NCI-H2081 (cell line): Measurements from ENCODE around the gene LRTM2.

Experiments
- DNase-seq, 2 experiments: peaks; one replicate each; lab custom pipeline; 2025; lab: John Stamatoyannopoulos, UW

LRTM2 gene

DNA sequence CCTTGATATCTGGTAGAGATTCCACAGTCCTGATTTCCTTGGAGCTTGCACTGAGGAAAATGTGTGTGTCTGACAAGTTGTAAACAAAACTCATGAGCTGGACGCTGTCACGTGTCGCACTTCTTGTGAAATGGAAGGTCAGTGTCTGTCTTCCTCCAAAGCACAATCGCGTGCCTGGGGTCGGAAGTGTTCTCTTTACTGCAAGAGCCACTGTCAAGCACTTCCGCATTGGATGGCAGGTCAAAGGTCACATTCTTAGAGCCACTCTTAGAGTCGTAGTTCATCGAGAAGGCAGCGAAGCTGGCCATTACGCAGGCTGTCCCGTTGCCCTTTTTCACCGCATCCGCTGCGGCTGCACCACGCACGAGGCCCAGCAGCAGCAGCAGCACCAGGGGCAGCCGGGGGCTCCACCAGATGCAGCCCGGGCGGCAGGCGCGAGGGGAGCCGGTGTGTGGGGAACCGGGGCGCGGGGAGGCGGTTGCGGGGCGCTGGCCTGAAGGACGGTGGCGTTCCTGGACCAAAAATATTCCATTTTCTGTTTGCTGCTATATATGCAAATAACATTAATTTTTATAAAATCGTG lies 45.0 kb downstream of the LRTM2 start:
- no peak for DNase-seq

DNA sequence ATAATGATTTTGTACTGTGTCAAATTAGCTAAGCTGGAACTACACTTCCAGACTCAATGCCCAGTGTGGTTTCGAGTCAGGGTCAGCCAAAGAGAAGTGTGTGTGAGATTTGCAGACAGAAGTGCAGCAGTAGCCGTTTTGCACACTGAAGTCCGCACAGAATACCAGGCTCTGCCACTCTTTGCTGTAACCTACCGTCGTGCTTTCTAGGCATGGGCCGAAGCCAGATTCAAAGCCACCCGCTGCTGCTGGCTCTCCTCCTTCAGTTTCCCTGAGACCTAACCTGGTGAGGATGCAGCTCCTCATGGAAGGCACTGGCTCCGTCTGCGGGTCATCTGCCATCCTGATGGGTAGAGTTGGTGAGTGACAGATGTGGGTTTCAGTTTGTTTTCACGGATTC lies 48.8 kb downstream of the LRTM2 start:
- DNase-seq = no peak

DNA sequence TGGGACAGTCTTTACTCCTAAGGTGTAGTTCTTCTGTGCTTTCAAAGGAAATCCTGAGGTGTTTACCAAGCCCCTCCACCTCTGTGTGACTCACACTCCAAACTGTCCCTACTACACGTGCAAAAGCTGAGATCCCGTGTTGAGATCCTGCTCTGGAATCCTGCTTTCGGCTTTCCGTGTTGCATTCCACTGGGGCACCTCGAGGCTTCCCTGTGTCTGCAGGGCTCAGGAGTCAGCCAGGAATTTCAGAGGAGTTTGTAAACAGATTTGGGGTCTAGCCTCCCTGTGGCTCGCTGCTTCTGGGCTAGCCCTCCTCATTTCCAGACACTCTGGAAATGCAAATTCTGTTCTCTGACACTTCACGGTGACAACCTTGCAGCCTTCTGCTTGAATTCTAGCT lies 49.7 kb downstream of the LRTM2 start:
- no peak for DNase-seq

DNA sequence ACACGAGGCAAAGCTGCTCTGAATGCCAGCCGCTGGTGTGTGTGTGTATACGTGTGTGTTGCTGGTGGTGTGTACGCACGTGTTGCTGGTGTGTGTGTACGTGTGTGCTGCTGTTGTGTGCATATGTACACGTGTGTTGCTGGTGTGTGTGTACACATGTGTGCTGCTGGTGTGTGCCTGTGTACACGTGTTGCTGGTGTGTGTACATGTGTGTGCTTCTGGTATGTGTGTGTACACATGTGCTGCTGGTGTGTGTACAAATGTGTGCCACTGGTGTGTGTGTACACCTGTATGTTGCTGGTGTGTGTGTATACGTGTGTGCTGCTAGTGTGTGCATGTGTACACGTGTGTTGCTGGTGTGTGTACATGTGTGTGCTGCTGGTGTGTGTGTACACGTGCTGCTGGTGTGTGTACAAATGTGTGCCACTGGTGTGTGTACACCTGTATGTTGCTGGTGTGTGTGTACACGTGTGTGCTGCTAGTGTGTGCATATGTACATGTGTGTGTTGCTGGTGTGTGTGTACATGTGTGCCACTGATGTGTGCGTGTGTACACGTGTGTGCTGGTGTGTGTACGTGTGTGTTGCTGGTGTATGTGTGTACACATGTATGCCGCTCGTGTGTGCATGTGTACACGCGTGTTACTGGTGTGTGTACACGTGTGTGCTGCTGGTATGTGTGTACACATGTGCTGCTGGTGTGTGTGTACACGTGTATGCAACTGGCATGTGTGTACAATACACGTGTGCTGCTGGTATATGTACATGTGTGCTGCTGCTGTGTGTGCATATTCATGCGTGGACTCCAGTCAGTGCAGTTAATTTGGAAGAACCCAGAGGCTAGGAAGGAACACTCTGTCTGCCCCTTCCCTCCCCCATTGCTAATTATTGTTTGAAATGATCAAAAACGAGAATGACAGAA lies 50.9 kb downstream of the LRTM2 start:
- DNase-seq = no peak

DNA sequence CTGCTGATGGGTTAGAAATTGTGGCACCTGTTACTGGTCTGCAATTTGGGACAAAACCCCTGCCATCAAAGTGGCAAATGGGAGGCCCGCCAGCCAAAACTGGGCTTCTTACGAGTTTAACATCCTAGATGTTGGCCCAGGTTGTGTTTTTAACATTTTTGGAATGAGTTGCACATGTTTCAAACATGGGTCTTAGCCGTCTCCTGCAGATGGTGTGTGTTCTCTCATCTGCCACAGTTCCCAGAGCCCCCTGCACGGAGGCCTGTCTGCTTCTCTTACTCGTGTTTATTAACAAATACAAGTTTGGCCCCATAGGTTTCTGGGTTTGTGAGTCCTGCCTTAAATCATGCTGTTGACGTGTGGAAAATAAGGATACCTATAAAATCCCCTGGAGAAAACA lies 51.6 kb downstream of the LRTM2 start:
- DNase-seq = no peak

DNA sequence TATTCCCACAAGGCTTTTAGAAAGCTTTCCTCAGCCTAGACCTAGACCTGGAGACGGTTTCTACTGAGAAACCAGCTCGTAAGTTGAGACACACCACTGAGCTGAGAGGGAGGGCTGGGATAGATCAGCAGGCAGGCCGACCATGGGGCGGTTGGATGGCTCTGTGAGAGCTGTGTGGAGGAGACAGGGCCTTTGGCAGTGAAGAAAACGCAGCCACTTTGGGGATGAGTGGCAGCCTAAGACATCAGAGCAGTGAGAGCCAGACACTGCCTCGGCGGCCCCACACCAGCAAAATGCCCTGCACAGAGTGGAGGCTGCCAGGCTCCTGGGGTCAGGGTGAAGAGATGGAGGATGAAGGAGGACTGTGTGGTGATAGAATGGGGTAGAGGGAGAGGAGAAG lies 52.1 kb downstream of the LRTM2 start:
- no peak for DNase-seq

DNA sequence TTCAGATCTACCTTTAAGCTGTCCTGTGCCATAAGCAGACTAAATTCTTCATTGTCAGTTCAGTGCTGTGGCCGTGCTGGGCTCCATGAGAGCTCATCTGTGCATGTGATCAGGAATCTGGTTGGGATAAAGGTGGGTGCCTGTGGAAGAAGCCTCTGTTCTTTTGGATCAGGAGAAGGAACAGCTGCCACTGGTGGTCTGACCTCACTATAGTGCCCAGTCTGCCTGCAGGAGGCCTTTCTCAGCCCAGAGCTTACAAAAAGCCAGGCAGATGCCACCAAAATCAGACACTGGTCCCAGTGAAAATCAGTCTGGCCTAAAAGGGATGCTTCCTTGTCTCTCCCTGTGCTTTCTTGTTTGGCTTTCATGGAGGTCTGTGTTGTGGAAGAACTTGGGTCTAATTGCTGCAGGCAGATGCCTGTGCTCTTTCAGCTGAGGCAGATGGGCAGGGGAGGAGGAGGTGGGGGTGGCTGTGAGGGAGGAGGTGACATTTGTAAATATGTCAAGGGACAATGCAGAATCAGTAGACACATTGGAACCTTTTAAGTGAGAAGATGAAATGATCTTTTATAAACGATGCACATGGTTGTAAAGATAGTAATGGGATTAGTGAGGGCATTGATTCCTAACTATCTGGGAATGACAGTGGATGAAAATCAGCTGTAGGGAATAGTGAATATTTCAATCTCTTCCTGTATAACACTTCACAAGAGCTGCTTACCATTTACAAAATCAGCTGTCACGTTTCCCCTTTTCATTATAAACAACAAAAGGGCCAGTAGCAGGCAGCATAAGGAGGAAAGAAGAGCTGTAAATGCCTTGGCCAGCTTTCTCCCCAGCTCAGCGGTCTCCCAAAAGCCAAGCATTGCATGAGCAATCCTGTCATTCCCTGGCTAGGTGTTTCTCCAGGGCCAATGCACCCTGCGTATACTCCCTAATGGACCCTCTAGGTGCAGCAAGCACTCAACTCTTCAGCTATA lies 53.5 kb downstream of the LRTM2 start:
- DNase-seq = no peak

DNA sequence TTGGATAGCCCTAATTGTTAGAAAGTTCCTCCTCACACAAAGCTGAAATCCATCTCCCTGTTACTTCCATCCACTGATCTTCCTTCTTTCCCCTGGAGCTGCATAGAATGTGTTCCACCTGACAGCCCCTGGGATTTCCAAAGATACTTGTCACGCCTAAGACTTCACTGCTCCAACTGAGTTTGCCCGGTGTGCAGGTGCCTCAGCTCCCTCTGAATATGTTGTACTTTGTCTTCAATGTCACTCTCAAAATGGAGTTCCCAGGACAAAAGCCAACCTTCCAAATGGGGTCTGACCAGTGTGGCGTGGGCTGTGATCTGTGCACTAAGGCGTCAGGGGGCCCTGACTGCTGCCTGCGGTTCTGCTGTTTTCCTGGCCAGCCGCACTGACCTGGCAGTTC lies 55.2 kb downstream of the LRTM2 start:
- no peak for DNase-seq

DNA sequence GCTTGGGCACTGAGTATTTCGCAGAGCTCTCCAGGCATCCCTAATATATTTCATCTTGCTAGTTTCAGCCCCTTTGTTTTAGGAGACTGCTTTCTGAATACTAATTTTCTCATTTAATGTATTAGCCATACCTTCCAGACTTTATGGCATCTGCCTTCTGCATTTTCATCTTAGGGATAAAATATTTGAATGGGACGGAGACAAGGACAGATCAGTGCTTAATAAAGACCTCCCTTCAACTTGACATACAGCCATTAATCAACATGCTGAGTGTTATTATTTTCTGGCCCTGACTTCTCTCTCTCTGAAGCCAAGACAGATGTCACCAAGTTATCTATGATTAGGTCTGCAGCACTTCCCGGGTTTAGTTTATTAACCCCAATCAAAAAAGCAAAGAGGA lies 55.7 kb downstream of the LRTM2 start:
- DNase-seq = no peak

DNA sequence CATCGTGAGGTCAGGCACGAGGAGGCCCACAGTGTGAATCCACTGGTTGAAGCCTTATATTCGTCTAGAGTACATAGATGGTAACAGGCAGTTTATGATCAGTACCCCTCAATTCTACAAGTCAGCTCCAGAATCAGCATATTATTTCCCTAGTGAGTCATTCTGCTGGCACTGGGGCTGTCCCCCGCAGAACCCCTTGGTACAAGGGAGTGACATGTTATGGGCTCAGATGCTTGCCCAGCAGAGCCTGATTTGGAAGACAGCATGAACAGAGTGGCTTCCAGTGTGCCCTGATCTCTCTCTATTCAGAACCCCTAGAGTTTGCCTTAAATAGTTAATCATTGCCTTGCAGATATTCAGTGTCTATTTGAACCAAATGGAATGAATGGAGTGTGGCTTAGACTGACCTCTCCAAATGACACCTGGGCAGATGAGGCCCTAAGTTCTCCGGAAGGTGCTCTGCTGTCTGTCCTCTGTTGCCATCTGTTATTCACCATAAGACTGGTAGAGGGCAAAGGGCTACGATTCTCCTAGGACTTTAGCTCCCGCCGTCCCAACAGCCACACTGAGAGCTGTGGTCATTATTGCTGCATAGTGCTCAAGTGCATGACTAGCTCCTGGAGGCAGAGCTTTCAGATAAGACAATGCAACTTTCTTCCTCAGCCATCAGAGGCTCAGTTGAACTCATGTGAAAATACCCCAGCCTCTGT lies 57.0 kb downstream of the LRTM2 start:
- DNase-seq = no peak

DNA sequence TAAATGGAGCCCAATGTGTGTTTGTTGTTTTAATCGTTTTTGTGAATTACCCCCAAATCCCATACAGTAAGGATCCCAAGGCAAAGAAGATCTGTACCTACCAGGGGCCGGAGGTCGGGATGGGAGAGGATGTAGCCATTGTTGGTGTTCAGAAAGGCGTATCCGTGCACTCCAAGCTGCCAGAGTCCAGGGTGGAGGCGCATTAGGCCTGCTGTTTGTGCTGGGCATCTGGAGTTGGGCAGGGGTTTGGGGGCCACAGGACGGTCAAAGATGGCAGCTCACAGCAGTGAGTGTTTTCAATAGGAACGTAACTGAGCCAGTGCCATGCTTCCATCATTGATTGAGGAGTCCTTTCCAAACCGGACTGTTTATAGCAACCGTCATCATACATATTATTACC lies 57.8 kb downstream of the LRTM2 start:
- no peak for DNase-seq

DNA sequence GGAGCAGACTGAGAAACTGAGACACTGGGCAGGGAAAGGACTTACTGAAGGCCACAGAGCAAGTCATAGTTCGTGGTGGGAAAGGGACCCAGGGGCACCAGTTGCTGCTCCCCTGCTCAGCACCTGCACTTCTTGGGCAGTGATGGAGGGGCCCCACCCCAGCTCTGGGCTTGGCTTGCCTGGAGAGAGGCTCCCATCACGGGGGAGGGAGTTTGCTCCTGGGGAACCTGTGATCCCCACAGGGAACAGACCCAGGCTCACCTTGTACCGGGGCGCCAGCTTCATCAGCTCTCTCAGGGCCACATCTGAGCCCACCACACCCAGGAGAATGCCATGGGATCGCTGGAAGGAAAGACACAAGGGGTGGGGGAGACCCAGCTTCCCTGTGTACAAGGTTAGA lies 58.3 kb downstream of the LRTM2 start:
- no peak for DNase-seq

DNA sequence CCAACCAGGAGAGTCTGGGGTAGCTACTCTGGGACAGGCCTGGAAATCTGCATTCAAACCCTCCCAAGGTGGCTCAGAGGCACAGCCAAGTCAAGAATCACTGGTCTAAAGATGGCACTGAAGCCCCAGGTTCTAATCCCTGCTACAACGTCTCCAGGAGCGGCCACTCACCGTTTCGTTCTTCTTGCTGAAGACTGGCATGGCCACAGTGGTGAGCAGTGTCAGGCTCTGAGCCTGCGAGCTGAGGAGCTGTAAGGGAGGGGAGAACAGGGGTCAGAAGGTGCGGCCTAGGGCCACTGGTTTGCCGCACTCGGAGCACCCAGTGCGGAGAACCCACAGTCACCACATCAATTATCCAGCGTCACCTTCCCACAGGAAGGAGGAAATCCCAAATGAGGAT lies 59.3 kb downstream of the LRTM2 start:
- DNase-seq = no peak

DNA sequence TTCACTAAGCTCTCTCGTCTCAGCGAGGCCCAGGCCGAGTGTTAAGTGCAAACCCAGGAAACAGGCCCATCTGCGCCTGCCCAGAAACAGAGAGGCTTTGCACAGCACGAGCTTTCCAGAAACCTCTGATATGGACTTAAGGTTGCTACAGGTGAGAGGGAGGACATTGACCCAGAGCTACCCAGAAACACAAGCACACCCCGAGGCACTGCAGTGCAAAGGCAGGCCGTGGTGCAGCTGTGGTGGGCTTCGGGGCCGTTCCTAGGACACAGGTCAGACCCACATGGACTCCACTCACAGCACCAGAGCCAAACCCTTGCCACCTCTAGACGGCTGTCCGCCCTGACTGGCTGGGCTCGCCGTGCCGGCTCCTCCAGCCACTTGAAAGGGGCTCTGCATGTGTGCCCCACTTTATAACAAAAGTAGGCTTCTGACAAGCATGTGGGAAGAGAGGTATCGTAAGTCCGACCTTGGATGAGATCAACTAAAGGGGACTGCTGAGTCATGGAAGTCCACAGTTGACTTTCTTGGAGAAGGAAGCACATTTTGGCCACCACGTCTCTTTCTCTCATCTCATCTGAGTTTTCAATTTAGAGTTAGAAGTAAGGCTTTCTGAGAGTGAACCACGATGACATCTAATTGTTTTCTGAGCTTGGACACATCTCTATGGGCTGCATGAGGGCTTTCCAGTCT lies 59.9 kb downstream of the LRTM2 start:
- no peak for DNase-seq

DNA sequence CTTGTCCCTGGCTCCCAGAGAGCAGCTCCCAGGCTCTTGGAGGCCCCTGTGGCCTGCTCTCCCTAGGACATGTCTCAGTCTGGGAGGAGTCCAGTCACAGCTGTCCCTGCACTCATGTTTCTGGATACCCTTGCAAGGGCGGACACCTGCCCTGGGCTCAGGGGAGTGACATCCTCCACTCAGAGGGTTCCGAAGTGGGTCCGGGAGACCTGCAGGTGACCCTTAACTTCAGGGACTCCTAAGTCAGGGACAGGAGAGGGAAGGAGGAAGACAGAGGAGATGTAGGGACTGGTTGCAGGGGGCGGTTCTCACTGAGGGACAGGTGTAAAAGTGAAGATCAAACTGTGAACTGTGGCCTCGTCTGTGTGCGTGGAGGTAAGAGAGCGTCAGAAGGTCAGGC lies 60.5 kb downstream of the LRTM2 start:
- no peak for DNase-seq

DNA sequence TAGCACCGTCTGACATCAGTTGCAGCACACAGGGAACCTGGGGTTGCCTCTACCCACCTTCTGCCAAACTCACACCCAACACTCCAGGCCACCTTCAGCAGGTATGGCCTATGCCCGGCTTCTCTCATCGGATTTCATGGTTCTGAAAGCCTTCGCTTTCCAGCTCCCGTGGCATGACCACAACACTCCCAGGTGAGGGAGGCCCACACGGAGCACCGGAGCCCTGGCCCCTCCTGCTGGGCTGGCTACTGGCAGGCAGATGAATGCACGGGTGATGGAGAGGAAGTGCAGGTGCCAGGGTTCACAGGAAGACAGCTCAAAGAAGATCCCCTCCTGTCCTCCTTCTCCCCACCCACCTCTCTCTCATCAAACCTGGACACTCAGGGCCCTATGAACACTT lies 60.9 kb downstream of the LRTM2 start:
- no peak for DNase-seq

DNA sequence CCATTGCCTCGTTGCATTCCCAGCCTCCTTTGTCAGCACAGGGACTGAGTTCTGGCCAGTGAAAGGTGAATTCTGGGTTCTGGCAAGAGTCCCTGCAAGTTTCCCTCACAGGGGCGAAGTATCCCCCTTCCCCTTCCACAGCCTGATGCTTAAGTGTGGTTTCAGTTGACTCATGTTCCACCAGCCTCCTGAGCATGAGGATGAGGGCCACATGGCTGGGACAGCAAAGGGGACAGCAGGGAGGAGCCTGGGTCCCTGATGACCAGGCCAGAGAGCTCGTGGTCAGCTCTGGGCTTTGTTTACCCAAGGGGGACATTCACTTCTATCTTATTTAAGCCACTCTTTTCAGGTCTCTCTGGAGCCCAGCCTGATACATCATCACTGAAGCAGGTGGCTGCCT lies 61.6 kb downstream of the LRTM2 start:
- no peak for DNase-seq

DNA sequence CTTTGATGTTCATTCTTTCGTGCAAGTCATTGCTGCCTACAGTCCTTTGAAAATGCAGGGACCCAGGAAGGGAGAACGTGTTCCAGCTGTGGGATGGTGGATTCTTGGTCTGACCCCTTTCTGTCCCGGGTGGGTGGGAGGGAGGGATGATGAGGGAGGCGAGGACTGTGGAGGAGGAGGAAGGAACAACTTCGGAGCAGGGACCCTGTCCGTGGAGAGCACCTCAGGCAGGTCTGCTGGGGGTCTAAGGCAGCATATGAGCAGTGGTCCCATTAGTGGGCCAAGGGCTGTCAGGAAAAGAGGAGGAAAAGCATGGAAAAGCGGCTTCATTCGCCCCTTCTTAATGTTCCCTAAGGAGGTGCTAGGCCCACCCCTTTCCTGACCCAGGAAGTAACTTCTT lies 62.0 kb downstream of the LRTM2 start:
- DNase-seq = no peak

DNA sequence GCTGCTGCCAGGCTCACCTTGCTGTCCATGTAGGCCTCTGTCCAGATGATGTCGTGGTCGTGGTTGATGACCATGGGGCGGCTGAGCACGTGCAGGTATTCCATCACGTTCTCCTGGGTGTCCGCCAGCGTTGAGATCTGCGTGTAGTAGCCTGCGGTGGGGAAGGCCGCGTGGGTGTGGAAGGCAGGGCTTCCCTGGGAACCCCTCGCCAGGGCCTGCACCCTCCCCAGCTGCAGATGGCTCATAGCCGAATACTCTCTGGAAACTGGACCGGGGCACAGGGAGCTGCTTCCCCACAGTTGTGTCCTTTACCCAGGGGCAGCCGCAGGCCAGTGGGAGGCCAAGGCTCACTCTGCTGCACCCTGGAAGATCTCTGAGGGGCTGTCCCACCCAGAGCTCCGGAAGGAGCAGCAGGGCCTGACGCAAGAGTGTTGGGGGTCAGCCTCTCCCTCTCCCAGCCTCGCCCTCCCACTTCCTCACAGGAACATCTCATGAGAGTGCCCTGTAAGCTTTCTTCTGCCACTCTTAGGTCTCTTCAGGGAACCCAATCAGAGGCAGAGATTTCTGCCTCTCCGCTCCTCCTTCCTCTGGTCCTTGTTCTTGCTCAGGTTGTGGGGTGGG lies 62.6 kb downstream of the LRTM2 start:
- DNase-seq = no peak

DNA sequence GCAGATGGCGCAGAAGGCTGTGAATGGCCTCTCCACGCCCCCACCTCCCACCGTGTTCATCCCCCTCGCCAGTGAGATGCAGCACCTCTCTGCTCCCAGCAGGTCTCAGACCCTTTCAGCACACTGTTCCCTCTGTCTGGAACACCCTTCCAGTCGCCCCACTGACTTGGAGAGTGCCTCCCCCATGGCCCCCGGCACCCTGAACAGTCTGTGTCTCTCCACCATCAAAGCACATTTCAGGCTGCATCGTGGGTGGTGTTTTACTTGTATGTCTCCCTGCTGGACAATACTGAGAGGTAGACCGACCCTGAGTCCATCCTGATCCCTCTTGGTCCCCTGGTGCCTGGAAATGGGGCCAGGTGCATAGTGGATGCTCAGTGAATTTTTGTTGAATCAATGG lies 63.1 kb downstream of the LRTM2 start:
- DNase-seq = no peak

DNA sequence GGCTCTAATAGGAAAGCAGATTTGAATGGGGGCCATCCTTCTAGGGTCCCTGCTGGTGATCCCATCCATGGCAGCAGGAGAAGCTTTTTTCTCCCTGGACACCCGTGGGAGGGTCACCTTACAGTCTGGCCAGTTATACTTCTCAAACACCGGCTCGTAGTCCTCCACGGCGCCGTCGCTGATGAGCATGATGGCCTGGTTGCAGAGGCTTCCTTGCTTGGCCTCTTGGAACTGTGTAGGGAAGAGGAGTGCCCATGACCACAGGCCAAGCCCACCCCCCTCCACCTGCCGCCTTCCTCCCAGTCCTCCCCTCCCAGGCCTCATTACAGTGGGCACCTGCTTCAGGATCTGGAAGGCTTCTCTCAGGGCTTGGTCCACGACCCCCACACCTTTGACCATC lies 64.3 kb downstream of the LRTM2 start:
- DNase-seq = no peak
